T-cell (primary cell): Measurements from ENCODE around the gene BPGM. TPM values are rescaled to one million over a fixed set of nuclear protein-coding genes. Genes with fewer than 3 reads are reported as not detected.

Experiments used
- ATAC-seq, 4 experiments: fragments of 200-7000 bp in 3 of 4; fragments of 150-1000 bp in 1 of 4; cut with Tn5 transposase; replicated peaks in 1 of 4; 1 replicate in 3 of 4; 2 replicates in 1 of 4; pipeline ENCODE4 v1.10.0; 2021; ENCODE audit warnings: moderate library complexity in 3 of 4, mild to moderate bottlenecking in 2 of 4, moderate number of reproducible peaks in 1 of 4
- CTCF ChIA-PET, 2 donors: fragments of 300-600 bp; sonication (Branson Sonifier 250); formaldehyde crosslinking; loops; one replicate each; lab custom pipeline; 2022; ENCODE audit warnings: antibody characterized with exemption in 2 of 2; lab: Charles Lee
- POLR2A ChIA-PET, 2 donors: fragments of 300-600 bp; sonication (Branson Sonifier 250); formaldehyde crosslinking; loops; one replicate each; lab custom pipeline; 2022; ENCODE audit warnings: antibody characterized with exemption in 2 of 2; lab: Charles Lee
- DNase-seq, 35 experiments: peaks; one replicate each; pipeline versions ENCODE4 v3.0.0 to v3.0.0-alpha.2; 2013 to 2023
- H3K27ac ChIP-seq: one replicate; pipeline ENCODE4 v1.5.1; 2013; ENCODE audit warnings: low read length
- H3K27me3 ChIP-seq, 2 experiments: replicated peaks in 1 of 2; 1 replicate in 1 of 2; 2 replicates in 1 of 2; pipeline versions ENCODE4 v1.6.1 to v1.7.0; 2013; ENCODE audit warnings: low read length in 1 of 2, mixed read lengths in 1 of 2; ENCODE audit not compliant: control insufficient read depth in 2 of 2, insufficient read depth in 2 of 2; ENCODE audit errors: extremely low read depth in 1 of 2
- H3K36me3 ChIP-seq, 2 donors: 1 replicate in 1 of 2; 2 replicates in 1 of 2; pipeline versions ENCODE4 v1.6.1 to v1.7.0; 2013; ENCODE audit warnings: low read length in 1 of 2; ENCODE audit not compliant: control insufficient read depth in 2 of 2, insufficient read depth in 1 of 2; ENCODE audit errors: extremely low read depth in 1 of 2
- H3K4me1 ChIP-seq, 2 experiments: 1 replicate in 1 of 2; 2 replicates in 1 of 2; pipeline versions ENCODE4 v1.6.1 to v1.7.0; 2013; ENCODE audit warnings: low read length in 2 of 2, mixed read lengths in 1 of 2; ENCODE audit not compliant: insufficient read depth in 2 of 2, control insufficient read depth in 1 of 2; ENCODE audit errors: extremely low read depth in 1 of 2
- H3K4me3 ChIP-seq, 2 donors: 1 replicate in 1 of 2; 2 replicates in 1 of 2; pipeline versions ENCODE4 v1.5.1 to v1.7.0; 2013; ENCODE audit warnings: mild to moderate bottlenecking in 2 of 2, low read length in 1 of 2, moderate library complexity in 1 of 2; ENCODE audit not compliant: control insufficient read depth in 1 of 2; ENCODE audit errors: extremely low read depth in 1 of 2
- H3K9me3 ChIP-seq: 2 replicates; pipeline ENCODE4 v1.7.0; 2013
- H3K27ac Mint-ChIP-seq, 2 donors: one replicate each; pipeline ENCODE4 v1.8.0; 2020 to 2021; ENCODE audit warnings: mild to moderate bottlenecking in 2 of 2, mixed read lengths in 2 of 2
- H3K27me3 Mint-ChIP-seq, 2 donors: one replicate each; pipeline ENCODE4 v1.8.0; 2021 to 2022; ENCODE audit warnings: mixed read lengths in 2 of 2
- H3K36me3 Mint-ChIP-seq: one replicate; pipeline ENCODE4 v1.8.0; 2021; ENCODE audit warnings: mixed read lengths
- H3K4me1 Mint-ChIP-seq, 3 donors: one replicate each; pipeline ENCODE4 v1.8.0; 2020 to 2022; ENCODE audit warnings: mixed read lengths in 3 of 3, mild to moderate bottlenecking in 1 of 3
- H3K4me3 Mint-ChIP-seq, 3 donors: one replicate each; pipeline ENCODE4 v1.8.0; 2020 to 2022; ENCODE audit warnings: mild to moderate bottlenecking in 3 of 3, mixed read lengths in 3 of 3, moderate library complexity in 3 of 3
- H3K9me3 Mint-ChIP-seq, 3 donors: one replicate each; pipeline ENCODE4 v1.8.0; 2020 to 2022; ENCODE audit warnings: mixed read lengths in 3 of 3
- WGBS: methylation state at CpG from one replicate; pipeline ENCODE4 v1.1.5; 2013; ENCODE audit warnings: missing lambda C conversion rate; ENCODE audit not compliant: insufficient coverage; 5-methylcytosine and 5-hydroxymethylcytosine counted together
- total RNA-seq, 35 experiments: library from RNA in 6 of 35; stranded (reverse) in 6 of 35; fragments of 120-200 nt in 1 of 35; gene quantifications; one replicate each; pipeline versions ENCODE4 v1.2.1 to v1.2.4 and lab custom pipeline; 2013 to 2026

The BPGM gene
- total RNA-seq, 5 donors from 2014 or later (not counting 1 experiment from before 2014, with no cell fraction given): 16.4 to 20.3 (median 18.3) TPM

DNA sequence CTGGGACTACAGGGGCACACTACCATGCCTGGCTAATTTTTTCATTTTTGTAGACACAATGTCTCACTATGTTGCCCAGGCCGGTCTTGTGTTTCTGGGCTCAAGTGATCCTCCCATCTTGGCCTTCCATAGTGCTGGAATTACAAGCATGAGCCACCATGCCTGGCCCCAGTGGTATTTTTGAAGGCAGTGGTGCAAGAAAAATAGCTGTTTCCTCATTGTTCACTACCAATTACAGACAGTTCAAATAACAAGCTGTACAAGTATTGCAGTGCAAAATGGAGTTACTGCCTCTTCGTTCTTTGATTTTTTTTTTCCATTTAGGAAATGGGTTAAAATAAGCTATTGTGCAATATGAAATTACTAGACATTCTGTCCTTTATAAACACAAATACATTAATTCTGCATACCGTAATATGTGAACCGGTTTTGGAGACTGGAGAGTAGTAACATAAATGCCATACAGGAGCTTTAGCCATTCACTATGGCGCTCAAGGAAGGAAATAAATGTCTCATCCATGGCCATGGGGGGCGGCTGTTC lies 35.0 kb upstream of the BPGM start:
- H3K36me3 Mint-ChIP-seq: no peaks in the 10 kb centered on the region
- WGBS: 71% methylated on average over 2 of the region's 6 CpGs
- DNase-seq (no peak), ATAC-seq (no peak)
- no peaks in the 10 kb centered on the region for H3K9me3 ChIP-seq
- no peak overlapping the region for H3K4me3 ChIP-seq
- peaks cover 0 to 2% (median 0%) of the 10 kb centered on the region in 3 donors for H3K9me3 Mint-ChIP-seq
- H3K27ac Mint-ChIP-seq: no peak overlapping the region
- H3K36me3 ChIP-seq: no peaks in the 10 kb centered on the region
- no peaks in the 10 kb centered on the region for H3K4me1 ChIP-seq
- ChIA-PET POLR2A (no interaction called here), CTCF (interaction anchor here in 1 of 2 donors (0.7 kb wide), 2 partner anchors 21 to 145 kb away, joined by 3 read pairs; no protein-coding TSS in a partner anchor)
- H3K27me3 Mint-ChIP-seq: peaks cover 12 to 32% of the 10 kb centered on the region in 2 donors
- H3K27ac ChIP-seq: no peak overlapping the region
- peaks cover 0 to 5% of the 10 kb centered on the region in 2 experiments for H3K27me3 ChIP-seq
- no peak overlapping the region for H3K4me3 Mint-ChIP-seq
- peaks cover under 1 to 2% (median under 1%) of the 10 kb centered on the region in 3 donors for H3K4me1 Mint-ChIP-seq

DNA sequence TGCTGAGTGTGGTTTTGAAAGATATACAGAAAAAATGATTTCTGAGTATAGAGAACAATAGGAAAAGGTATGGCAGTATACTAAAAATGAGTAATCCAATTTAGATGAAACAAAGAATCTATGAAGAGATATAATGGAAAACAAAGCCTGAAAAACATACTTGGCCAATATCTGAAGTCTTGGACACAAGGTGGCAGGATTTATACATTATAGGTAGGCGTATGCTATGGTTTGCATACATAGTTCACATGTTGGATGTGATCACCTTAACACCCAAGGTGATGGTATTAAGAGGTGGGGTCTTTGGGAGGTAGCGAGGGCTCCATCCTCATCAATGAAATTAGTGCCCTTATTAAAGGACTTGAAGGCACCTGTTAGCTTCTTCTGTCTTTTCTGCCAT lies 34.5 kb upstream of the BPGM start:
- ChIA-PET POLR2A (no interaction called here), CTCF (interaction anchor here in 1 of 2 donors (0.7 kb wide), 2 partner anchors 21 to 144 kb away, joined by 3 read pairs; no protein-coding TSS in a partner anchor)
- Histone ChIP-seq H3K4me1 (no peaks in the 10 kb centered on the region), H3K27ac (no peak overlapping the region), H3K4me3 (no peak overlapping the region), H3K36me3 (no peaks in the 10 kb centered on the region), H3K9me3 (no peaks in the 10 kb centered on the region), H3K27me3 (peaks cover 0 to 5% of the 10 kb centered on the region in 2 experiments)
- Mint-ChIP-seq H3K36me3 (no peaks in the 10 kb centered on the region), H3K4me1 (no peaks in the 10 kb centered on the region), H3K27ac (no peak overlapping the region), H3K9me3 (peaks cover 0 to 2% (median 0%) of the 10 kb centered on the region in 3 donors), H3K4me3 (no peak overlapping the region), H3K27me3 (peaks cover 16 to 33% of the 10 kb centered on the region in 2 donors)
- WGBS: 50% methylated on average over 1 of the region's 2 CpGs
- ATAC-seq: no peak
- peak in 1 of 35 experiments; percentile 11 for DNase-seq

DNA sequence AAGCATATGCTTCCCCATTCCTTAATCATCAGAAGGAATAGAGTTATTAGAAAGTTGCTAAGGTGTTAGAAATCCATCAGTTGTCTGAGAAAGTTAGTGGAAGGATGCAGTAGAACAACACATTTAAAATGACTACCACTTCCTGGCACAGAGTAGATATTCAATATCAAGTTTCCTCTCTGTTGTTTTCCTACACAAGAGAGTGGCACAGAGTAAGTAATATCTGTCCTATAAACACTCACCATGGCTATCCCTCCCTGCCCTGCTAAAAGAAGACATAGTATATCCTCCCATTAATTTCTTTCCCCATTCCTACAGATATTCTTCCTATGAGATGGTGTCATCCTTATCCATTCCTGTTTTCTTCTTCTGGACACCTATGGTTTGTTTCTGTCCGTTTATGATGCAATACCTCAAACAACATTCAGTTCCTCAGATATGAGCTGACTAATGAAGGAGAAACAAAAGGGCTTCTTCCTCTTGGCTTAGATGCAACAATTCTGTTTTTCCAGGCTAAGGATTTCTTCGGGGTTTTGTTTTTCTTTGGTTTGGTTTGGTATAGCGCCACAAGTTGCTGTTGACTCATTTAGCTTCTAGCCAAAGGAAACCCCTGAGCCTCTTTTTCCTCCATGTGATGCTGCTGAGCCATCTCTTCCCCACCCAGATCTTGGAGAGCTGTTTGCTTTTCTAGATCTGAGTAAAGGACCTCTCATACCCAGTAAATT lies 32.9 kb upstream of the BPGM start:
- POLR2A ChIA-PET: no interaction called here
- no peak for ATAC-seq
- no peaks in the 10 kb centered on the region for H3K36me3 ChIP-seq
- Mint-ChIP-seq H3K27me3 (peaks cover 19 to 29% of the 10 kb centered on the region in 2 donors), H3K9me3 (peaks cover 0 to 2% (median 0%) of the 10 kb centered on the region in 3 donors), H3K27ac (no peak overlapping the region), H3K36me3 (no peaks in the 10 kb centered on the region), H3K4me3 (no peak overlapping the region), H3K4me1 (no peaks in the 10 kb centered on the region)
- peaks cover 0 to 5% of the 10 kb centered on the region in 2 experiments for H3K27me3 ChIP-seq
- H3K9me3 ChIP-seq: no peaks in the 10 kb centered on the region
- no peaks in the 10 kb centered on the region for H3K4me1 ChIP-seq
- no peak overlapping the region for H3K27ac ChIP-seq
- DNase-seq: no peak
- no CpG with 5 or more reads among the region's 3 CpGs for WGBS
- CTCF ChIA-PET: interaction anchor here (0.5 to 0.6 kb wide), 2 partner anchors 12 to 323 kb away, joined by 3 read pairs; no protein-coding TSS in a partner anchor
- no peak overlapping the region for H3K4me3 ChIP-seq

DNA sequence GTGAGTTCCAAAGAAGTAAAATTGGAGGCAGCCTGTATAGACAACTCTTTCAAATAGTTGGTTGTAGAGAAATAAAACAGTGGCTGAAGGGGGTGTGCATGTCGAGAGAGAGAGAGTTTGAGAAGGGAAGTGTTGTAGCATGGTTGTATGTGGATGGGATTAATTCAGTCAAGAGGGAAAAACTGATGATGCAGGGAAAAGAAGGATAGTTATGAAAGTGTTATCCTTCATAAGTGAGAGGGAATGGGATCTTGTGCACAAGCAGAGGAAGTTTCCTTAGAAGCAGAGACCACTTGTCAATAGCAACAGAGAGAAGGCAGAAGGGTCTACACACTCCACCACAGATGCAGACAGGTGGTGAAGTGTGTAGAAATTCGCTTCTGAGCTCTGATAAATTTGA lies 30.0 kb upstream of the BPGM start:
- H3K27ac ChIP-seq: no peak overlapping the region
- peaks cover 0 to 2% of the 10 kb centered on the region in 2 experiments for H3K27me3 ChIP-seq
- DNase-seq (no peak), ATAC-seq (no peak)
- H3K36me3 Mint-ChIP-seq: no peaks in the 10 kb centered on the region
- 27% methylated on average over 2 of the region's 2 CpGs for WGBS
- H3K4me3 ChIP-seq: no peak overlapping the region
- CTCF ChIA-PET: no interaction called here
- no peaks in the 10 kb centered on the region for H3K4me1 Mint-ChIP-seq
- H3K27ac Mint-ChIP-seq: no peak overlapping the region
- peaks cover 0 to 2% (median 0%) of the 10 kb centered on the region in 3 donors for H3K9me3 Mint-ChIP-seq
- H3K9me3 ChIP-seq: no peaks in the 10 kb centered on the region
- no peak overlapping the region for H3K4me3 Mint-ChIP-seq
- POLR2A ChIA-PET: no interaction called here
- peaks cover 24 to 34% of the 10 kb centered on the region in 2 donors for H3K27me3 Mint-ChIP-seq
- no peaks in the 10 kb centered on the region for H3K4me1 ChIP-seq
- H3K36me3 ChIP-seq: no peaks in the 10 kb centered on the region

DNA sequence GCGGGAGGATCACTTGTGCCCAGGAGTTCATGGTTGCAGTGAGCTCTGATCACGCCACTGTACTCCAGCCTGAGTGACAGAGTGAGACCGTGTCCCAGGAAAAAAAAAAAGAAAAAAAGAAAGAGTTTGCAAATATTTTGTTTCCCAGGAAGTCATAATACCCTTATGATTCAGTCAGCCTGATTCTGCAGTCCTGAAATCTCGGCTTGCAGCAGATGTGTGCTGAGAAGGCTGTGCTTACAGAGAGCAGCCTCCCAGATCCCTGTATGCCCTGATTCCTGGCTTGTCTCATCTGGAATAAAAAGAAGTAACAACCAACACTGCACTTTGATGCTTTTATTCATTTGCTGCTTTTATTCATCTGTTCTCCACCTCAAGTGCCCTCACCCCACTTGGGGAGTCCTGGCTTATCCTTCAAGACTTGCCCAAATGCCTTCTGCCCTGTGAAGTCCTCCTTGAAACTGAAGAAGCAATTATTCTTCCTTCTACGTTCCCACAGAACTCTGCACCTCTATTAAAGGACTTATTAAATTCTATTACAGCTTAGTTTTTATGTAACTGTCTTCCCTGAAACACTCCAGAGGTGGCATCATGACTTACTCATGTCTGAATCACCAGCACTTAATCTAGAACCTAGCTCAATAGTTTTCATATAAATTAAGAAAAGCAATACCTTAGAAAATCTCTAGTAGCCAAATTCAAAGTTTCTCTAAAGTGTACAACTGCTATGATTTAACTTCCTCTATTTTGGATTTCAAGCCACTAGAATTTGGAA lies 27.7 kb upstream of the BPGM start:
- 49% methylated on average over 4 of the region's 5 CpGs for WGBS

More for the DNA sequence above, 27.7 kb upstream of the BPGM start:
- Mint-ChIP-seq H3K36me3 (no peaks in the 10 kb centered on the region), H3K4me3 (no peak overlapping the region), H3K27me3 (peaks cover 39 to 41% of the 10 kb centered on the region in 2 donors), H3K27ac (no peak overlapping the region), H3K9me3 (no peaks in the 10 kb centered on the region), H3K4me1 (no peaks in the 10 kb centered on the region)
- Histone ChIP-seq H3K27ac (no peak overlapping the region), H3K9me3 (no peaks in the 10 kb centered on the region), H3K4me1 (no peaks in the 10 kb centered on the region), H3K27me3 (peaks cover 0 to 2% of the 10 kb centered on the region in 2 experiments), H3K36me3 (no peaks in the 10 kb centered on the region), H3K4me3 (no peak overlapping the region)
- CTCF ChIA-PET: interaction anchor here (0.7 to 1.3 kb wide), 2 partner anchors 11 to 13 kb away, joined by 3 read pairs; no protein-coding TSS in a partner anchor
- DNase-seq: no peak
- ATAC-seq: no peak
- POLR2A ChIA-PET: no interaction called here
